Left hindlimb (tissue), 1 donor: ENCODE measurements around the gene SSR3.
"Not testable (repeated sequence)": the region's sequence is repeated elsewhere in the genome, so short reads cannot be mapped to it uniquely, and the experiment has no call there.

ENCODE experiments used
- DNase-seq: peaks from one replicate; pipeline ENCODE4 v3.0.0-alpha.2; 2018

SSR3 gene

DNA sequence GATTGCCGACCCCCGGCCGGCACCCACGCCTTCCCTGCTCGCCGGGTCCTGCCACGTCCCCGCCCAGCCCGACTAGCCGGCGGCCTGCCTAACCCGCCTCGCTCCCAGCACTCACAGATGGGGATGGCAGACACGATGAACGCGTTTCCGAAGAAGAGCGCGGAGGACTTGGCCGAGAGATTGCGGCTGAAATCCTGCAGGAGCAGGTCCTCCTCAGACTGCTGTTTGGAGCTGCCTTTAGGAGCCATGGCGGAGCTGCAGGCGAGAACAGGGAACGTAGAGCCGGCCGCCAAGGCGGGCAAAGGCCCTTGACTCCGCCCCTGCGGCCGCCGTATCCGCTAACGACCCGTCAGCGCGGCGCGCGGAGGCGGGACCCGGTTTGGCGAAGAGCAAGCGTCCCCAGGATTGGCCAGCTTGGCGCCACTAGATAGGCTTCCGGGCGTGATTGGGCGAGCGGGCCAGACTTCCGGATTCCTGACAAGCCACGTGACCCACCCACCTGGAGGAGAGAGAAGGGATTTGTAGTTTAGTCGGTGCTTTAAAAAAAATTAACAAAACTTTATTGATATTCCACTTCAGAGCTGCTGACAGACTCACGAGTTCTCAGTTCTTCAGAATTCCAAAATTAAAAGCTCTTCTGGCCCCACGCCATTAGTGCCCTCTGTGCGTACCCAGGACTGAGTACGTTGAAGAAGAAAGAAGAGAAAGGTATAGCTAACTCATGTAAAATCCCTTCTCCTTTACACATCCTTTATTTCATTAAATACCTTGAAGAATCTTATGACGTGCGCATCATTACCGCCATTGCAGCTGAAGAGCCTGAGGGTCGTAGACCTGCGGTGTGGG, at the start of gene SSR3:
SSR3 (minus strand) TSS at position 276 of the 846 bp plus-strand sequence; CDS start at position 248, 28 bp downstream.
- DNase-seq, result peak; percentile 99

- DNase-seq, result no peak
Measured at GRCh38 chr3:156604064-156604641, 49.2 kb upstream of the SSR3 start.

DNA sequence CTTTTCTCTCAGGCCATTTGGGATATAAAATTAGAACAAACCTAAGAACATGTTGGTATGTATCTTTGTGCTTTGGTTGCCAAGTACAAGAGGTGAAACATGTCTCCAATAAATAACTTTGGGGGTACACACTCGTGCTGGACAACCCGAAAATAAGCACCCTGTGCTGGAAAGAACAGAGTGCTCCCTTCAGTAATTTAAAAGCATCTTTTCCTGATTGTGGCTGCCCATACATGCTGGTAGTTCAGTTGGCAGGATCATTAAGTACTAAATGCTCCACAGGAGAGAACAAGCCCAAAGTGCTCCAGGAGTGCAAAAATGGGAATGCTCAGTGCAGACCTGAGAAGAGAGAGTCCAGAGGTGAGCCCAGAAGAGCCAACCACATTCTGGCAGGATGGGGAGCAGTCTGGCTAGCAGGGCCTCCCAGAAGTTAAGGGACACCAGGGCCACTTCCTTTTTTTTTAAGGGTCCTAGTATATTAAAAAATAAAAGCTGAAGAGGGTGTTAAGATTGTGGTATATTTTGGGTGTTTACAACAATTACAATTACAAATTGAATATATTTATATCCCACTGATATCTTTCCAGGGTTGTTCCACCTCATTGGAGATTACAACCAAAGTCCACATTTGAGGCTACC, 48.6 kb upstream of the SSR3 start:
- no peak for DNase-seq

GRCh38 chr3:156602424-156602823, 47.5 kb upstream of the SSR3 start:
- no peak for DNase-seq

GRCh38 chr3:156601497-156601896, 46.6 kb upstream of the SSR3 start:
- no peak for DNase-seq

DNA sequence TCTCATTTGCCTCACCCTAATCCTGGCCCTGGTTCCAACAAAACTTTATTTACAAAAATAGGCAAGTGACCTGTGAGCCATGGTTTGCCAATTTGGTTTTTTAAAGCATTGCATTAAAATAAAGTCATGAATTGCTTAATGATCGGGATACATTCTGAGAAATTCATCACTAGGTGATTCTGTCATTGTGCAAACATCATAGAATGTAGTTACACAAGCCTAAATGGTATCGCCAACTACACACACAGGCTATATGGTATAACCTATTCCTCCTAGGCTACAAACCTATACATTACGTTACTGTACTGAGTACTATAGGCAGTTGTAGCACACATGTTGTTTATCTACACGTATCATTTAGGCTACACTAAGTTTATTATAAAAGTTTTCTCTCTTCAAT, 45.9 kb upstream of the SSR3 start:
- no peak for DNase-seq

DNA sequence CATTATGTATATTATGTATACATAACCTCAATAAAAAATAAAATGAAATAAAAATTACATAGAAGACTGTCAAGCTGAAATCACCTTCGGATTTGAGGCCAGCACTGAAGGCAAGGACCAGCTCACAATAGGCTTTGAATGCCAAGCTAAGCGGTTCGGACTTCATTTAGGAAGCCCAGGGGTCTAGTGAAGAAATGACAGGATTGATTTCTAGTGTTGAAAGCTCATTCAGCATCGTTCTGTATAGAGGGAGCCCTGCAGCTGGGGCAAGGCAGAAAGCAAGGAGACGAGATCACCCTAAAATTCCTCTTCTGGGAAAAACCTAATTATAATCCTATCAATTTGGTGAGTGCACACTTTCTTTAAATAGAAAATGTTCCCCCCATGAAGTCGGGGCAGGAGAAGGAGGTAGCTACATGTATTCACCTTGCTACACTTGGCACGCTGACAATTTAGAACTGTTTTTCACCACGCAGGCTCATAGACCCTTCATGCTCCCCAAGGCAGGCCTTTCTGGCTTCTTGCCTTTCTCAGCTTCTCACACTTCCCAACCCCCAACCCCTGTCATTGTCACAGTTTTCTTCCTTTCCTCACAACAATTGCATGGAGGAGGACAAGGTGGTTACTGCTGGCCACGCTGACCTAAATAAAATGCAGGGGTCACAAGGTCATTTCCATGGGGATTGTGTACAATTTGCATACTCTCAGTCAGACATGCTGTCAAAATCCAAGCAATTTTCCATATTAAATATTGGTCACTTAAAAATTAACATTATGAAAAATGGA, 44.4 kb upstream of the SSR3 start:
- DNase-seq, result no peak

DNA sequence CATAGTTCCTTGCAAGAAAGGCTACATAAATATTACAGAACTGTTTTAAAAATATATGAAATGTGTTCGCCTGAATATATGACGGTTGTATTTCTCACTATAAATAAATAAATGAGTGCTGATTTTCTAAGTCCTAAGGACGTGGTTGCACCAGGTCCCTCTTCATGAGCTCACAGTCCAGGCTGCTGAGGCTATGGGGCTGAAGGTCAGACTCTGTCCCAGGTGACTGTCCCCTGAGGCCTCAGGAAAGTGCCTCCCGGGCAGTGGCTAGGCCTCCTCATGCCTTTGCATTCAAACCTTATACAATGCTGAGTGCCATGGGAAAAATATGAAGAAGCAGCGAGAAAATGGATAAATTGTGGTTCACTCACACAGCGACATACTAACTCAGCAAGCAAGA, 43.5 kb upstream of the SSR3 start:
- DNase-seq, result no peak

GRCh38 chr3:156594219-156594683, 39.3 kb upstream of the SSR3 start:
- no peak for DNase-seq

DNA sequence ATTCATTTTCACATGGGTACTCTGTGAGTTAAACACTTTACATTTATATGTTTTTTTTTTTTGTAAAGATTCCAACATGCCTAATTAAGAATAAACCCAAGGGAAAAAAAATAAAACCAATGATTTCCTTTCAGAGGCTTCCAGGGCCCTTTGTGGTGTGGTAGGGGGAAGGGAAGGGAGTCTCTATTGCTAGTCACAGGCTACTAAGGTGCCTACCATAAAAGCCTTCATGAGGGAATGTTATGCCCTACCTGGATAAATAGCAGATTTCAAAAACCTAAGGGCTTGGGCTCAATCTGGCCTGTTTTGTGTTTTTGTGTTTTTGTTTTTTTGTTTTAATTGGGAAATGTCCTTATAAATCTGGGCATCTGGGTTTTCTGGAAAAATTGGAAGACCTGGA, 38.9 kb upstream of the SSR3 start:
- DNase-seq, result no peak

- DNase-seq, result not testable (repeated sequence)
Measured at GRCh38 chr3:156589806-156590205, 34.9 kb upstream of the SSR3 start.

GRCh38 chr3:156587760-156588069, 32.8 kb upstream of the SSR3 start:
- DNase-seq, result no peak

DNA sequence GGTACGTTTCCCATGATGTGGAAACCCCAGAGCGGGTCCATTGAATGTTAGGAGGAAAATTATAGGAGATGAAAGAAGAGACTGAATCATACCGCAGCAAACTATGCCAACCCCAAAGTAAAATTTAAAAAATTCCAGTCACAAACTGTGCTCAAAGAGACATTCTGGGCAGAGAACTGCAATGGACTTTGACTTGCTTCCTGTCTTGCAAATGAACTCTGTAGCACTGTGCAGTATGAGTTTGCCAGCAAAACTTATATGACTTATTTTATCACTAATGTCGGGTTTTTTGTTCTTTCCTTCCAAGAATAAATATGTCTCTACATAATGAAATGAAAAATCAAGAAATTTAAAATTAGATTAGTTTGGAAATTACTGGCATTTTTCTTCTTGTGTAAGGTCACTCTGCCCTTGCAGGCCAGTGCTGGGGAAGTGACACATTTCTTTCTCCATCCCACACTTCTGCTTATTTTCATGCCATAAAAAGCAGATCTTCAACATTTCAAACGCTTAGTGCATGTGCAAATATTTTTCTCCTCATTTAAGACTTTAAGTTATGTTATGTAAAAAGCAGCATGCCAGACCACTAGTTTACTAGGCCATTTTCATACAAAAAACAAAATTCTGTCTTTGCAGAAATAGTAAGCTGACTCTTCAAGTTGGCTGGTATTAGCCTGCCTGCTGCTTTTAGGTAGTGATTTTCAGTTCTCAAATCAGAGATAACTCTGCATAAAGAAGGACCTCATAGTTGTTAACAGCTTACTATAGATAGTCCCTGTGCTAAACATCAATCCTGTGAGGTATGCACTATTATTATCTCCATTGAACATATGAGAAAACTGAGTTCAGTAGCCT, 32.2 kb upstream of the SSR3 start:
- no peak for DNase-seq

- no peak for DNase-seq
Measured at GRCh38 chr3:156583469-156583868, 28.6 kb upstream of the SSR3 start.

- no peak for DNase-seq
Measured at GRCh38 chr3:156582532-156583183, 27.7 kb upstream of the SSR3 start.

DNA sequence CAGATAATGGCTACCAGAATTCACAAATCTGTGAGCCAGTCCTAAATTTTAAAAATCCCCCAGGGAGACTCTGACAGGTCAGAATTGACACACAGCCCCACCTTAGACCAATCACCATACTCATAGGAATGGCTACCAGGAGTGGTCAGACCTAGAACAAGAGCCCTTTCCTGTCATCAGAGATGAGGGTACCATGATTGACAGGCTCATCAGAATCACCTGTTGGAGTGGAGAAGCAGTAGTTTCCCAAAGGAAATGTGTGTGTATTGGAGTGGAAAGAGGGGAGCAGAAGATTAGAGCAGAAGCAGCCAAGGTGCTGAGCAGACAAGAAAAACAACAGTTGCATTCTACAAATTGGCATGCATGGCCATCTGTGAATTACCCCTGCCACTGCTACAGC, 27.0 kb upstream of the SSR3 start:
- no peak for DNase-seq

DNA sequence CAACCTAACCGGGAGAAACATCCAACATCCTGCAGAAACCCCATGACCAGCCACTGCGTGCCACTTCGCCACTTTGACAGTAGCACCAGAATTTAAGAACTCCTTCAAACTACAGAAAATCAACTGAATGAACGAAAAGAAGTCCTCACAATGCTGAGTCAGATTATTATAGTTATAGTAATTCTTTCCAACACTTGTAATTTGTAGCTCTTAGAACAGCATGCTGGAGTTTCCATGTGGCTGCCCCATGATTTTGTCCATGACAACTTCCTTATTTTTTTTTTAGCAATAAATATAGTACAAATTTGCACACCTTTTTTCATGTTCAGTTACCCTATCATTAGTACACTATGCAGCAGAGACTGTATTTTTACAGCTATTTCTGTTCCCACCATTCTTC, 26.1 kb upstream of the SSR3 start:
- no peak for DNase-seq

DNA sequence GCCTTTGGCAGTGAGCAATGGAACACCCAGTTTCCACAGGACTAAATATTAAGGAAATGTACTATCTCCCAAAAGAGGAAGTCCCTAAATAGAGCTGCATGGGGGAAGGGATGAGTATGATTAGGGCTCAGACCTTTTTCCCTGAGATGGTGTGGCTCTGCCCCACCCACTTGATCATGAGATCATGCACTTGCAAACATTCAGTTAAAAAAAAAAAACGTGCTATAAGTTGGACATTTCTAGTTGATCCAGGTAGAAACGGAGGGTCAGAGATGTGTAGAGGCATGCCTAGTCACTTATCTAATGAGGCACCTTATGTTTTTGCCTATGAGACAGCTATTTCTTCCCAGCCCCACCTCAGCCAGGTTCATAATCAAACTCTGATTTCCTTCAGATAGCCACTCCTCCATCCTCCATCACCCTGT, 24.5 kb upstream of the SSR3 start:
- DNase-seq, result no peak

DNA sequence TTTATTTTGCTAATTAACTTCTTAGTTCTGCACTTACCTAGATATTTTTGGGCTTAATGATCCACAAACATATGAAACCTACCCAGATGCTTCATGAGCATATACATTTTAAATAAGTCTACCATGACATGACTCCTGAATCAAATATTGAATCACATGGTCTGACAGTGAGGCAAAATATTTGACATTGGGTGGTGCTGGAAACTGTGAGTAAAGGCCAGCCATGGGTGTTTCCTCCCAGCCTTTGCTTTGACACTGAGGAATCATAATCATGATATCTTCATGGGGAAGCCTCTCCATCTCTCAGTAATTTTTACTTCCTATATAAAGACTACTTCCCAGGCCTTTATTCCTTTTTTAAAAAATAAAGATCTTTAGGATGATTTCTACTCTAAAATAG, 22.8 kb upstream of the SSR3 start:
- DNase-seq, result no peak

DNA sequence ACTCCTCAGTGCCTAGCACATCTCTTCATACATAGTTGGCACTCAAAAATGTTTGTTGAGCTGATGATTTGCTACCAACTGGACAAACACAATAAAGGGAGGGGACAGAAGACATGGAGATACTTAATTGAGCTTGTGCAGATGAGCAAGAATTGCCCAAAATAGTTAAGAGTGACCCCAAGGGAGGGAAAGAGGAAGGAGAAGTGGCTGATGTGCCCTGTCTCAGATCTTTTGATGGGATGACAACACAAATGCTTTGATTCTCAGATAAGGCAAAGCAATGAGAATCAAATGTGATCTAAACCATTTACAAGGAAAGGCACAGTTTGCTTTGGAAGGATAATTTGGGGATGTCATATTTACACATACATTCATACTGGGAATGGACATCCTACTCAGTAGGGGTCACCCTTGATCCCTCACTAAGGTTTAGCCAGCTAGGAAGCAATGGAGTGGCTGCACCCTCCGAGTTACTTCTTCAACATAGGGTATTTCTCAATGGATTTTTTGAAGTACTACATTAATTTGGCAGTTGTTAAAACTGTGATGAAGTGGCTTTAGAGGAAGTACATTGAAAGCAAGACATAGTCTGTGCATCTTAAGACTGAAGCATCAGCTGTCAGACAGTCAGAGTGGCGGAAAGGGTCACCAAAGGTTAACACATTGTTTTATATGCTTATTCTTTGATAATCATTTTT, 21.9 kb upstream of the SSR3 start:
- no peak for DNase-seq

GRCh38 chr3:156576051-156576450, 21.1 kb upstream of the SSR3 start:
- no peak for DNase-seq
